Right hindlimb (tissue), 1 donor: Measurements from ENCODE around the gene WDR86.
A peak's percentile ranks its signal among the peaks of the same experiment; 100 is the strongest.

Experiments used
- DNase-seq: peaks from one replicate; pipeline ENCODE4 v3.0.0-alpha.2; 2018

Gene WDR86

DNA sequence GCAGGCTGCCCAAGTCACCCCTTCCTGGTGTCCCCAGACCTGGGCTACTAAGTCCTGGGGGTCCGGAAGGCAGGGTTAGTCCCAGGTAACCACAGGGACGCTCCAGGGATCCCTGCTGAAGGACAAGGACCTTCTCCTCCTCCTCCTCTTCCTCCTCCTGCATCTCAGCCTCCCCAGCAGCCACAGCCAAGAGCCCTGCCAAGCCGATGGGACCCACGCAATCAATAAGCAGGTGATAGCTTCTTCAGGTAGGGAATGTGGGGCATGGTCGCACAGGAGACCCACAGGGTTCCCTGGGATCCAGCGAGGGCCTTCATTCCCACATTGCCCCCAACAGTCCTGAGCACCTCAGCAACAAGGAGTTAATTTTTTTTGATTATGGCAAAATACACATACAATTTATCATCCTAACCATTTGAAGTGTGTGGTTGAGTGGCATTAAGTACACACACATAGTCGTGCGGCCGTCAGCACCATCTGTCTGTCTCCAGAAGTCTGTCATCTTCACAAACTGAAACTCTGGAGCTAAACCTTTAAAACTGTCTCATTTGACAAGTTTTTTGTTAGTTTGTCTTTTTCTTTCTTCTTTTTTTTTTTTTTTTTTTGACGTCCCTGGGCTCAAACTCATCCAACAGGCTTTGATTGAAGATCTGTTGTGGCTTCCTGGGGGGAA lies 18.0 kb upstream of the WDR86 start:
- no peak for DNase-seq

DNA sequence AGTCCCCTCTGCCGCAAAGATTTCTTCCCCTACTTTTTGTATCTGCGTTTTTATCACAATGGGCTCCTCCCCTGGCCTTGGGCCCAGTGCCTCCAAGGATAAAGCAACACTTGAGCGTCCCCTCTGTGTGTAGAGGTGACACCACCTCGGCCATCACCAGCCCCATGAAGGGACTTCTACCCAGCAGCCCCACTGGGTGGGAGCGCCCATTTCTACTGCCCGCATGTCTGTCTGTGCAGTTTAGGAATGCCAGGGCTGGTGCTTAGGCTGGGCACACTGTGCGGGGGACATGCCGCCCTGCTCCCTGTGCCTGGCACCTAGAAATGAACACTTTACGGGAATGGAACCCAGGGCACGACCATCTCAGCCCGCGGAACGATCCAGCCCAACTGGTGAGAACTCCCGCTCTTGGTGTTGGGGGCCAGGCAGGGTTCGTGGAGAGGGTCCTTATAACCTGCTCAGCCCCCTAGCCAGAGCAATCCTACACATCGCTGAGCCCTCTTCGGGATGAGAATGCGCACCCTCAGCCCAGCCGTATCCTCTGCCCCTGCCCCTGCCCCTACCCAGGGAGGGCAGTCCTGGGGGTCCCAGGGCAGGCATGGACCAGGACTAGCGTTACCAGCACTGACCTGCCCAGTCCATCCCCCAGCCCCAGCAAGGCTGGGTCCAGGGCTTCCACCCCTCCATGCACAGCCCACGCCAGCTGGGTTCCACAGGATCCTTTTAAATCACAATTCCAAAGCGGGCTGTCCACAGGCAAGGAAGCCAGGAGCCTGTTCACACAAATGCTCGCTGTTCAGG lies 17.3 kb upstream of the WDR86 start:
- DNase-seq, result peak; percentile 17

DNA sequence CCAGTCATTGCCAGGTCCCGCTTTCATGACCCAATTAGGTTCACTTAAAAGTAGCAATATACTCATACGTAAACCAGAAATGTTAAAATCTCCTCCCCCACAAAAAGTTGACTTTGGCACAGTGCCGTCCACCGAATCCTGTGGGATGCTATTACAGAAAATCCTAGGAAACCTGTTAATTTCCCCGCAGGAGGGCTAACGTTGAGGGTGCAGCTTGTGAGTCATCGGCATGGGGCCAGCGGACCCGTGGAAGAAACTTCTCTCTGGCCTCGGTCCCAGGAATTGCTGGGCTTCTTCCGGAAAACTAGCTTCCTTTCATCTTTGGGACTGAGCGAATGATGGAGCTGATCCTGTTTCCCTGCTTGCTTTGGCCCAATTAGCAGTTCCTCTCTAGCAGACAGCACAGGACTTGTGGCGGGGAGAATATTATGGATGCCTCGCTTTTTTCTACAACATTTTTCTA lies 16.6 kb upstream of the WDR86 start:
- peak; percentile 78 for DNase-seq

DNA sequence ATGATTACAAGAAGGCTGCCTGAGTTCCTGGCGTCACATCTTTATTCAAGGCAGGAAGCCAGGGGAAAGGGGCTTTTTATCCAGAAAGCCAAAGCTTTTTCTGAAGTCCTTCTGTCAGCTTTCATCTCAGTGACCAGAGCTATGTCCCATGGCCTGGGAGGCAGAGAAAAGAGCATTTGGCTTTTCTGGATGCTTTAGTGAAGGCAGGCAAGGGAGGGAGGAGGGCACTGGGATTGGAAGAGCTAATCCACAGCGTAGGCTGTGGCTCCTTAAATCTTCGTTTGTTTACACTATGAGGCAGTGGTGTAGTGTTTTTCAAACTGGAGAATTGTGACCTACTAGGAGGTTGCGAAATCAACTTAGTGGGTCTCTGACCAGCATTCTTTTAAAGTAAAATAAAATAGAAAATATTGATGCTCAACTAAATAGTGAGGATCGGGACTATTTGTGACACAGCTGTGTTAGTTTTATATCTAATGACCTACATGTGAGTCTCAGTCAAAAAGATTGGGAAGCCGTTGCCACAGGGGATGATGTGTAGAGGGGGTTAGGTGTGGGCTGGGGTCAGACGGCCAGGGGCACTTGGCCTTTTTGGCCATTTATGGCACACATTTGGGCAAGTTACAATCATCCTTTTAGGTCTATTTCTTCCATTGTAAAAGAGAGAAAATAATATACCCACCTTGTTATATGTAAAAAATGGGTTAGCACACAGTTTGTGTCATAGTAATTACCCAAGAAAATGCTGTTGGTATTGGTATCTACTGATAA lies 16.0 kb upstream of the WDR86 start:
- DNase-seq, result peak; percentile 22

DNA sequence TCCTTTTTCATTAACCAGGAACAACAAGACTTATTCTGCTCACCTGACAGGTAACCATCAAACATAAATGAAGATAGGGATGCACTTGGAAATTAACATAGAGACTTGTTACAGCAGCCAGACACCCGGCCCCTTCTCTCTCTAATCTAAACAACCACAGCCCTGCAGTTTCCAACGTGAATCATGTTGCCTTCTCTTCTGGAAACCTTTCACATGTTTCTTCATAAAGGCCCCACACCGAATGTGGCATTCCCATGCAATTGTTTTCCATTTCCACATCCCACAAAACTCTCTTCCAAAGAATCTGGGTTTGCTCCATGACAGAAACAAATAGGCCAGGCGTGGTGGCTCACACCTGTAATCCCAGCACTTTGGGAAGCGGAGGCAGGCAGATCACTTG lies 15.0 kb upstream of the WDR86 start:
- no peak for DNase-seq

DNA sequence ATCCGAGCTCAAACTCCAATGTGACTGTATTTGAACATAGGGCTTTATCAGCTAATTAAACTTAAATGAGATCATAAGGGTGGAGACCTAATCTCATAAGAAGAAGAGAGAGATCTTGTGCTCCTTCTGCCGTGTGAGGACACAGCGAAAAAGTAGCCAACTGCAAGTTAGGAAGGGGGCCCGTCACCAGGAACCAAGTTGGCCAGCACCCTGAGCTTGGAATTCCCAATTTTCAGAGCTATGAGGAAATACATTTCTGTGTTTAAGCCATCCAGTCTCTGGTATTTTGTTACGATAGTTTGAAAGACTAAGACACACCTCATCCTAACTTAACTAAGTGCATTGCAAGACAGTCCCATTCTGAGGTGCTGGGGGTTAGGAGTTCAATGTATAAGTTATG lies 14.1 kb upstream of the WDR86 start:
- no peak for DNase-seq

DNA sequence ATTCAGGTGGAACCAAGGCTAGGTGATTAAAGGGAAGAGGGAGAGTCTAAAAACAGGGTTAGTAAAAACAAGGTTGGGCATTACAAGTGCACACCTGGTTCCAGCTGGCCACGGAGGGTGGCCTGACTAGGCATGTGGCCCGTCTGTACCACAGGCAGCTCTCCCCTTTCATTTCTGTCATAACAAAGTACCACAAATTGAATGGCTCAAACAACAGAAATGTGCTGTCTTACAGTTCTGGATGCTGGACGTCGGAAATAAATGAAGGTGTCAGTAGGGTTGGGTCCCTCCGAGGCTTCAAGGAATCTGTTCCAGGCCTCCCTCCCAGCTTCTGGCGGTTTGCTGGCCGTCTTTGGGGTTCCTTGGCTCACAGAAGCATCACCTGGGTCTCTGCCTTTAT lies 13.4 kb upstream of the WDR86 start:
- no peak for DNase-seq

DNA sequence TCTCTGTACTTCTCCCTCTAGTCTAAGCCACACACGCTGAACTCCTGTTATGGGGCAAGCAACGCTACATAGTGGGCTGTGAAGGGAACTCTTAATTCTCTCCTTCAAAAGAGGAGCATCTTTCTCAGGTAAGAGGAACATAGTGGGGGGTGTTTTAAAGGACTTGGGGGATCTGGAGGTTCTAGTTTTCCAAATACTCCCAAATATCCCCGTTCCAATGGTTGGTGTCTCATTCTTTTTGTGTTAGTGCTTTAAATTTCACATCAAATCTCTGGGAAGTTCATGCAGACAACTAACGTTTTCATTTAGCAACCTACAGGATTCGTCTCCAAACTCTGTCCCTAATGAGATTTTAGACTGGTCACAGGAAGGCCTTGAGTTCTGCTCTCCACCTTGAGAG lies 12.4 kb upstream of the WDR86 start:
- DNase-seq, result no peak

DNA sequence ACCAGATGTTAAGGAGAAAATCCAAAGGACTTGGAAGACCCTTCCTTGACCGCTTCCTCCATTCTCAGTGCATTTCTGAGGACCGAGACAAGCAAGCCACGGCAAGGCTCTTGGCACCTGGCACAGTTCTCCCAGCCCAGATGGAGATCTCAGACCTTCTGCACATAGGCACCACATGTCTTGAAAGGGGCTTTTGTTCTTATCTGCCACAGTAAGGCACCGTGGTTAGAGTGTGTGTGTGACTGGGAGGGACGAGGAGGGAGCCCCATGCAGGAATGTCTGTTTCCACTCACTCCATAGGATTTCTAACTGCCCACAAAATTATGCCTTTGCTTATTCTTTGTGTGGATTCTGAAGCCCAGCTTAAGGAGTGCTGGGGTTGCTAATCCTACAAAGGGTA lies 10.3 kb upstream of the WDR86 start:
- peak; percentile 19 for DNase-seq

DNA sequence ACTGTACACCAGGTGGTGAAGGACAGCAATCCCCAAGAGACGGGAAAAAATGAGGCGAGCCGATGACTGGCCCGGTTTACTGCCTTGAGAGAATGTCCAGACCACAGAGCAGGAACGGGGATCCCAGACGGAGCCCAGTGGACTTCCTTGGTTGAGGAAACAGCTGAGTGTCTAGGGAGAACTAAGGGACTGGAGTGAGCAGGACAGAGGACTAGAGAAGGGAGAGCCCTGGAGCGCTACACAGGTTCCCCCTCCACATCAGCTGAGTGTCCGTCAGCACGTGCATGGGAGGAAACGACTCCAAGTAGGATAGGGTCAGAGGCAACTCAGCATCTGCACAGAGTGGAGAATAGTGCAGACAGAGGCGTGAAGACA lies 7.1 kb upstream of the WDR86 start:
- no peak for DNase-seq

DNA sequence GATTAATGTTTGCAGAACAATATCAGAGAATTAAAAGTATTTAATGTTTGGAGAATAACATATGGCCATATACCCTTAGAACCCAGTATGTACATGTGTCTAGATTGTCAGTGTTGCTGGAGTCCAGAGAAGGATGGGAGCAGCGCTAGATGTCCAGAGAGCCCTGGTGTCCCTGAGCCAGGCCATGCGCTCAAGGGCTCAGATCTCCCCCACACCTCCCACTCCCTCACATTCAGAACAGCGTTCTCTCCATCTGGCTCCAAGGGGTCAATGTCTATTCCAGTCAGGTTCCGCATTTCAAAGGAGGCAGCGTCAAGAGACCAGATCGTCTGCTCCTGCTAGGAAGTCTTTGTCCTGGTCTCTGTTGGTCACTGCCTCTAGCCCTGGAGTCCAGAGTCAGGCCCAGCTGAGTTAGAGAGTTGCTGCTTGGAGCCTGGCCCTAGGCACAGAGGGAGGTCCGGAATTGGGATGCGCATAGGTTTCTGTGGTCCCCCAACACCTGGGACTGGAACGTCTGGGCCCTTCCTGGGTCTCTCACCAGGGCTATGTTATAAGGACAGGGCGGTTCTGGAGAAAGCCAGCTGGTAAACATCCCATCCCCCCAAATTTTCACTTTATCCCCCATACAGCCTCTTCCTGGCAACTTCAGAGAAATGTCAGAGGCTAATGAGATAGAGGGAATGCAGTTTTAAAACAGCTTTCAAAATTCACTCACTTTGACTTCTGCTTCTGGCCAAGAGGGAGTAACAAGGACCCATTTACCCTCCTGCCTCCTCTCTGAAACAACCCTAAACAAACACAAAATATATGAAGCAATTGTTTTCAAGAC lies 6.5 kb upstream of the WDR86 start:
- no peak for DNase-seq

DNA sequence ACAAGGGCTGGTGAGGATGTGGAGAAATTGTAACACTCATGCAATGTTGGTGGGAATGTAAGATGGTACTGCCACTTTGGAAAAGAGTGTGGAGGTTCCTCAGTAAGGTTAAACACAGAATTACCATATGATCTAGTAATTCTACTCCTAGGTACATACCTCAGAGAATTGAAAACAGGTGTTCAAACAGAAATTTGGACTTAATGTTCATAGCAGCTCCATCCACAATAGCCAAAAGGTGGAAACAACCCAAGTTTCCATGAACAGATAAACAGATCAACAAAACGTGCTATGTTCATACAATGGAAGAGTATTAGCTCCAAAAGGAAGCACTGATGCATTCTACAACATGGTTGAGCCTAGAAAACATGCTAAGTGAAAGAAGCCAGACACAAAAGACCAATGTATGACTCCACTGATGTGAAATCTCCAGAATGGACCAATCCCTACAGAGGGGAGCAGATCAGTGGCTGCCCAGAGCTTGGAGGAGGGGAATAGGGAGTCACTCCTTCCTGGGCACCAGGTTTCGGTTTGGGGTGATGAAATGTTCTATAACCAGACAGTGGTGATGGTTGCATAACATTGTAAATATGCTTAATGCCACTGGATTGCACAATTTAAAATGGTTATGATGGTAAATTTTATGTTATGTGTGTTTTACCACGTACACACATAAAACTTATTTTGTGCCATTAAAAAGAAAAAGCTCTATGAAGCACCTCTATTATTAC lies 5.7 kb upstream of the WDR86 start:
- no peak for DNase-seq

DNA sequence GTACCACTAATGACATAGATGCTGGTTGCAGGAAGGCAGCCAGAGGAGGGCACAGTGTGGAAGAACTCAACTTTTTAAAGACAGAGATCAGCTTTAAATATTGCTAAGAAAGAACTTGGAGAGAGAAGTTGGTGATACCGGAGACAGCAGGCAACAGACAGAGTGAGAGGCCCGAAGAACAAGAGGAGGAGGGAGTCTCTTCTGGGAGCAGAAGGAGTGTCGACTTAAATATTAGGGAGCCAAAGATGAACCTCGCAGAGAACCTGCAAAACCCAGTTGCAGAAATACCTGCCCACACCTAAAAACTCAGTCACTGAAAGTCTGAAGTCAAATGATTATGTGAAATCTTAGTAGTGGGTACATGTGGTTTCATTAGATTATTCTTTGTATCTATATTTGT lies 3.4 kb upstream of the WDR86 start:
- DNase-seq, result no peak

DNA sequence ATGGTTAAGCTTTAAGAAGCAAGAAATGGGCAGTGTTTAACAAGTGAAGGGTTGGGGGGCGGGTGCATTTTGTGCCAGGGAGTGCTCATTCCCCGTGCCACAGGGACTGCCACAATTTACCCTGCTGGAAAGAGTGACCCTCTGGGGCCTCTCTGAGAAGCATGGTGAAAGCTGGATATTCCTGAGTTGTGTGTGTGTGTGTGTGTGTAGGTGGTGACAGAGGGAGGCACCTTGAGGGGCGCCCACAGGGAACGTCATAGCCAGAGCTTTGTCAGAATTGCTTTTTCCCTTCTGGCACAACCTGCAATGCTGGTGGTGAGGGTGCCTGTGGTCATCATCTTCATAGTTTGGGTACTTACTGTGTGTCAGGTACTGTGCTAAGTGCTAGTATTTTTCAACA lies 2.5 kb upstream of the WDR86 start:
- DNase-seq, result no peak

DNA sequence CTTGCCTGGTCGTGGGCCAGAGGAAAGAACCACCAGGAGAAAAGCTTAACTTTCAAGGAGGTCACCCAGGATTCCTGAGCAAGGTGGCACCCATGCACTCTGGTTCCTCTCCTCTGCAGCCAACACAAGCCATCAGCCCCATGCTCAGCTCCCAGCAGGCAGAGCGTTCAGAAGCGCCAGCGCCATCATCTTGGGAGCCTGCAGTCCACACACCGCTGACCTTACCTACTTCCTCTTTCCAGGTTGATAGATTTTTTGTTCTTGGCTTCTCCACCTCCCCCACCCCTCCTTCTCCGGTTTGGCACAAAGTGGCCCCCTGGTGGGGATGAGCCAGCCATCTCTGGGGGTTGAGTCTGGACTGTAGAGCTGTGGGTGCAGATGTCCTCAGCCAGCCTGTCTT lies 1.7 kb upstream of the WDR86 start:
- DNase-seq, result no peak

DNA sequence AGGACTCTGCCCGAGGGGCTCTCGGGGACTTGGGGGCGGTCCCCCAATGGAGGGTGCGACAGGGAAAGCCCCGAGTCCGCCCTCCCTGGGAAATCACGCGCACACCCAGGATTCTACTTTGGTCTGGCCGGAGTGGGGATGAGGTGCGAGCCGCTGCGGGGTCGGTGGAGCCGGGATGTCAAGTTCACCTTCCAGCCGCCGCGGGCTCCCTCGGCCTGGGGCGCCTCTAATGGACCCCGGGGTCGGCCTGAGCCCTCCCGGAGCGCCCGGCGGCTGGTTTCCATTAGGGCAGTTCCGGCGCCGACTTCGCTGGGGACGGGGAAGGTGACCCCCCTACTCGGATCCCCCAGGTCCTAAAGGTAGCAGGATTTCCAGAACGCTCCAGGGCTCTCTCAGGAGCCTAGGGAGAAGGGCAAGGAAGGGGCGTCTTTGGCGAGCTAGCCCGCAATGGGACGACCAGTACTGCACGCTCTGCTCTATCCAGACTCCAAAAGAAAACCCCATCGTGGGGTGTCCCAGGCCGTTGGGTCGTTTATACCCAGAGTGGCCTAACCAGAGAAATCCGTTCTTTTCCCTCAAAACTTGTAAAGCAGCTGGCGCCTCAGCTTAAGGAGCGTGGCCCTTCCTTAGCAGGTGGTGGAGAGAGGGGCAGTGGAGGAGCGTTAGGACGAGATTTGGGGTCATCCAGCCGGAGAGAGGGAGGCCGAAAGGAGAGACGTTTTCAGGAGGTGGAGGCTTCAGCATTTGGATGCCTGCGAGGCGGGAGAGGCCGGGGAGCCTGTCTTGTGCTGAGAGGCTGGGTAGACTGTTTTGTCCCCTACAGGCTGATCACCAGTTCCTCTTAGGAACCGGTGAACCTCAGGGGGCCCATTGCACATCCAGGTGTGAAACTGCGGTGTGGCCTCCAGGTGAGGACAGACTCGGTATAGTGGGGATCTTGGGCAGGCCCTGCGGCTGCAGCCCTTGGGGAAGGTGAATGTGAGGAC lies 860 bp upstream of the WDR86 start:
- DNase-seq, result peak; percentile 53

DNA sequence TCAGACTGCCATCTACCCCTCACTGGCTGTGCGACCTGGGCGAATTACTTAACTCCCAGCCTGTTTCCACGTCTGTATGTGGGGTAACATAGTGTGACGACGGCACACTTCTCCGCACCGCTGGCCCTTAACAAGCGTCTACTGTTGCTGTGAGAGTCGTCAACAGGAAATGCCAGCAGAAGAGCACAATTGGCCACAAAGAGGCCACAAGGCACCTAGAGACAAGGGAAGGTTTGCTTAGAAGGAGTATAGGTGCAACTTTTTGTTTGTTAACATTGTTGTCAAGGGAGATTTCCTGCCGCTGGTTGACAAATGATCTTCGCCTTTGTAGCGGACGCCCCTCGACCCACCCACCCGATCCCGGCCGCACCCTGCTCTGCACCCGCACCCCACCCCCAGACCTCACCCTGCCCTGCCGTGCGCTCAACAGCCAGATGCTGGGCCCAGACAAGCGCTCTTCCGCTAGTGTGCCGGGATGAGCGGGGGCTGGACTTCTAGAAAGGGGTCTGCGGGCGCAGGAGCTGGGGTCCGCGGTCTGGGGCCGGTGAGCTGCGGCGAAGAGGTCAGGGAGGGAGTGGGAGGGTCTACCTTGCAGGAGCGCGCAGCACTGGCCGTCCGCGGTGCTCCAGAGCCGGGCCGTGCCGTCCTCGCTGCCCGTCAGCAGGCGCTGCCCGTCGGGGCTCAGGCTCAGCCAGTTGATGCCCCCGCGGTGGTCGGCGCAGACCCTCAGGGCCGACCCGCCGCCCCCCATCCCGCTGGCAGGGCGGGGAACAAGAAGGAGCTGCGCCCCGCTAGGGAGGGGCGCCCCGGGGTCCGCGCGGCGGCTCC lies 785 bp downstream of the WDR86 start:
- DNase-seq, result no peak

DNA sequence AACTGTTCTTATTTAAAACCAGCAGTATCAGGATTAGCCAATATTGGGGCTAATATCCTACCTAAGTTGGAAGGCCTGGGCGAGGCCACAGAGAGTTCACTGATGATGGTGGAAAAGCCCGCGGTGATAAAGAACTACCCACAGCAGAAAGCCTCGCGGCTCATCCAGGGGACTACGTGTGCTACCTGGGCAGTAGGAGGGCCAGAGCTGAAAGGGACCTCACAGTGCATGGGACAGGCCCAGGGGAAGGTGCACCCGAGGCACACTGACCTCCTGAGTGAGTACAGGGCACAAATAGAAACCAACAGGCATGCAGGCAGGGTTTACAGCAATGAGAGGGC lies 1.4 kb downstream of the WDR86 start:
- no peak for DNase-seq

DNA sequence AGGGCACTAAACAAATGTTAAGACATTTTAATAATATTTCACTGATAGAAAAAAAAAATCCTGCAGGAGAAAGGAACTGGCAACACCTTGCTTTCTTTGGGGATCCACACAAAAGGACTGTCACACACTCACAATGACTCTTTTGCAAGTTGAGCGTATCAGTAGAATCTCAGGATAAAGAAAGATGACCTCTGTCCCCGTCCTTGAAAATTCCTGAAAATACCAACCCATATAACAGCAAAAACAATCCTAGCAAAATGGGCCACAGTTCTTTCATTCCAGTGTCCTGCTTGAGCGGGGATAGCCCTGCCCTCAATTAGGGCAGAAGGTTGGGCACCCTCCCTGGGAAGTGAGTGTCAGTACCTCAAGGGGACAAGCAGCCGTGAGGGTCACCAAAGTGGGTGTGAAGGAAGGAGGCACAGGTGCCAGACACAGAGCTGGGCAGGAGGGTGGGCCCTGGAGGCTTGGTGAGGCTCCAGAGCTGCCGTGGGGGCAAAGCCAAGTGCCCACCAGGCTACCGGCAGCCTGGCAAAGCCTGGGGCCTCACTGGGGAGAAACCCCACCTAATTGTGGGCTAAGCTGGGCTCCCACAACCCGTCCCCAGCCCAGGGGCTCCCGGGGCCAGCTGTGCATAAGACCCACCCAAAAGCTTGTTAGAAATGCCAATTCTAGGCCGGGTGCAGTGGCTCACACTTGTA lies 2.8 kb downstream of the WDR86 start:
- no peak for DNase-seq
